NK-92 treated with Interleukin-12 subunit alpha and Interleukin-12 subunit beta, amount 100 ng/mL, for 24 hours (cell line): ENCODE results near the gene MUC3A.
A peak's percentile ranks its signal among the peaks of the same experiment; 100 is the strongest.
"Not testable (repeated sequence)": the region's sequence is repeated elsewhere in the genome, so short reads cannot be mapped to it uniquely, and the experiment has no call there.

ENCODE experiments used
- DNase-seq: peaks from one replicate; lab custom pipeline; 2025; lab: John Stamatoyannopoulos, UW

The MUC3A gene

GRCh38 chr7:100974021-100974420, 24.7 kb downstream of the MUC3A start:
- no peak for DNase-seq

GRCh38 chr7:100975371-100975821, 26.1 kb downstream of the MUC3A start:
- no peak for DNase-seq

GRCh38 chr7:100978300-100978699, 29.0 kb downstream of the MUC3A start:
- no peak for DNase-seq

- DNase-seq, result no peak
Measured at GRCh38 chr7:100983451-100984187, 34.3 kb downstream of the MUC3A start.

GRCh38 chr7:100984241-100984918, 35.0 kb downstream of the MUC3A start:
- DNase-seq, result not testable (repeated sequence)

GRCh38 chr7:100985033-100985797, 35.9 kb downstream of the MUC3A start:
- DNase-seq, result not testable (repeated sequence)

- no peak for DNase-seq
Measured at GRCh38 chr7:100991631-100992030, 42.3 kb downstream of the MUC3A start.

GRCh38 chr7:100992280-100992679, 42.9 kb downstream of the MUC3A start:
- DNase-seq, result not testable (repeated sequence)

- not testable (repeated sequence) for DNase-seq
Measured at GRCh38 chr7:100994671-100995070, 45.3 kb downstream of the MUC3A start.

GRCh38 chr7:100998530-100998929, 49.2 kb downstream of the MUC3A start:
- DNase-seq, result not testable (repeated sequence)

GRCh38 chr7:100999334-100999733, 50.0 kb downstream of the MUC3A start:
- not testable (repeated sequence) for DNase-seq

GRCh38 chr7:101000025-101000424, 50.7 kb downstream of the MUC3A start:
- DNase-seq, result not testable (repeated sequence)

- DNase-seq, result not testable (repeated sequence)
Measured at GRCh38 chr7:101002333-101002732, 53.0 kb downstream of the MUC3A start.

GRCh38 chr7:101007361-101007760, 58.0 kb downstream of the MUC3A start:
- not testable (repeated sequence) for DNase-seq

GRCh38 chr7:101009629-101010028, 60.3 kb downstream of the MUC3A start:
- DNase-seq, result no peak

GRCh38 chr7:101012931-101013330, 63.6 kb downstream of the MUC3A start:
- no peak for DNase-seq

GRCh38 chr7:101015626-101016025, 66.3 kb downstream of the MUC3A start:
- no peak for DNase-seq

- peak; percentile 69 for DNase-seq
Measured at GRCh38 chr7:101017064-101017777, 67.9 kb downstream of the MUC3A start.
